Nephron (organoid): Measurements from ENCODE around the gene PTPRM.

Experiments used
- H3K27ac Mint-ChIP-seq, 3 experiments: 2 replicates each; pipeline ENCODE4 v1.8.0; 2020; ENCODE audit warnings: mixed read lengths in 3 of 3, mild to moderate bottlenecking in 2 of 3, moderate library complexity in 1 of 3
- H3K27me3 Mint-ChIP-seq: 2 replicates; pipeline ENCODE4 v1.8.0; 2021; ENCODE audit warnings: low read depth, mild to moderate bottlenecking, moderate library complexity, mixed read lengths
- H3K36me3 Mint-ChIP-seq: 2 replicates; pipeline ENCODE4 v1.8.0; 2020; ENCODE audit warnings: low read depth, mixed read lengths
- H3K4me1 Mint-ChIP-seq: 2 replicates; pipeline ENCODE4 v1.8.0; 2020; ENCODE audit warnings: mixed read lengths
- H3K4me3 Mint-ChIP-seq, 3 experiments: 2 replicates each; pipeline ENCODE4 v1.8.0; 2020; ENCODE audit warnings: mild to moderate bottlenecking in 3 of 3, mixed read lengths in 3 of 3, moderate library complexity in 2 of 3
- H3K9me3 Mint-ChIP-seq: 2 replicates; pipeline ENCODE4 v1.8.0; 2020; ENCODE audit warnings: mixed read lengths
- CTCF ChIP-seq, 3 experiments: fragments of 200-600 bp; sonication (generic); IDR thresholded peaks; one replicate each; pipeline ENCODE4 v1.5.0; 2021; ENCODE audit warnings: antibody characterized with exemption in 3 of 3; ENCODE audit not compliant: unreplicated experiment in 3 of 3

The PTPRM gene

DNA sequence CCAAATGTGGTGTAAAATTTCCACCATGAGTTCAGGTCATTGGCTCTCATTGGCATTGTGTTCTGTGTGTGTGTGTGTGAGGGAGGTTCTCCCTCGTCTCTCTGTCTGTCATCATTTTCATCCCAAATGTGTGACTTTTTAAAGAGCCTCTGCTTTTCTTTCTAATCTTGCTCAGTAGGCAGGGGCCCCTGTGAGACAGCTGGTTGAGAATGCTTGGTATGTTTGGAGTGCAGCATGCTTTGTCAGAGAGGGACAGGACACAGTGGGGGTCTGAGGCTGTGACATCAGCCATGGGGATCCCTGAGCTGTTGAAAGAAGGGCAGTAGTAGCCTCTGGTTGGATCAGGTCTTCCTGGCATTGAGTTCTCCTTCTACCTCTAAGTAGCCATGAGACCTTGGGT lies 10.6 kb downstream of the PTPRM start:
- peaks cover 19% of the 10 kb centered on the region for H3K4me1 Mint-ChIP-seq
- H3K9me3 Mint-ChIP-seq: no peaks in the 10 kb centered on the region
- no peak overlapping the region for H3K4me3 Mint-ChIP-seq
- no peak for TF ChIP-seq CTCF (IDR thresholded peaks at IDR 0.05; ENCODE audit: unreplicated experiment in 3 of 3)
- peaks cover 10% of the 10 kb centered on the region for H3K27me3 Mint-ChIP-seq
- H3K27ac Mint-ChIP-seq: peak overlapping the region in 1 of 3 experiments; percentile 22
- no peaks in the 10 kb centered on the region for H3K36me3 Mint-ChIP-seq

- H3K27ac Mint-ChIP-seq: no peak overlapping the region
- peaks cover 29% of the 10 kb centered on the region for H3K4me1 Mint-ChIP-seq
- H3K27me3 Mint-ChIP-seq: peaks cover 10% of the 10 kb centered on the region
- H3K9me3 Mint-ChIP-seq: no peaks in the 10 kb centered on the region
- no peak for TF ChIP-seq CTCF (IDR thresholded peaks at IDR 0.05; ENCODE audit: unreplicated experiment in 3 of 3)
- no peak overlapping the region for H3K4me3 Mint-ChIP-seq
- no peaks in the 10 kb centered on the region for H3K36me3 Mint-ChIP-seq
These were observed 12.2 kb downstream of the PTPRM start for GRCh38 chr18:7579176-7579917.

DNA sequence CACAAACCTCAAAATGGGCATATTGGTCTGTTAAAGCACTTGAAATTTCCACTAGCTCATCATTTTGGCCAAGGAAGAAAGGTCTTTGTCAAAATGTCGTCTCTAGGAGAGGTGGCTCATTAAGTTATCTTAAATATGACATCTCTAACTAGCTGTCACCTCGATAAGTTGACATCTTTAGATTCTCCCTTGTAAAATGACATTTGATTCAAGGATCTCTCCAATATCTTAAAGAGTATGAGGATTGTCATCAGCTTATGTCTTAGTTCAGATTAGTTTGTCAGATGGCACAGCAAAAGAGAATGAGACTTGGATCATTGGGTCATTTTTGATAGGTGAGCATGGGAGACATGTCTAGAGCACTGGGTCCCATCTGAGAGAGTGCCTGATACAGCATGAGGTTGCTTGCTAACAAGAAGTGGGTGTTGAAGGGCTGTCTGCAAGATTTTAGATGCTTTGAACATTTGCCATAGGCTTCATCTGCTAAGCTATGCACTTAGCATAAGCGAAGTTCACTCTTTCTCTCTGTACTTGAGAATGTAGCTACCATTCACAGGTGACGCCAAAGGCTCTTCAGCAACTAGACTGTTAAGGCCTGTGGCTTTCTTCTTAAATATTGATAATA lies 12.9 kb downstream of the PTPRM start:
- Mint-ChIP-seq H3K36me3 (no peaks in the 10 kb centered on the region), H3K27ac (no peak overlapping the region)

DNA sequence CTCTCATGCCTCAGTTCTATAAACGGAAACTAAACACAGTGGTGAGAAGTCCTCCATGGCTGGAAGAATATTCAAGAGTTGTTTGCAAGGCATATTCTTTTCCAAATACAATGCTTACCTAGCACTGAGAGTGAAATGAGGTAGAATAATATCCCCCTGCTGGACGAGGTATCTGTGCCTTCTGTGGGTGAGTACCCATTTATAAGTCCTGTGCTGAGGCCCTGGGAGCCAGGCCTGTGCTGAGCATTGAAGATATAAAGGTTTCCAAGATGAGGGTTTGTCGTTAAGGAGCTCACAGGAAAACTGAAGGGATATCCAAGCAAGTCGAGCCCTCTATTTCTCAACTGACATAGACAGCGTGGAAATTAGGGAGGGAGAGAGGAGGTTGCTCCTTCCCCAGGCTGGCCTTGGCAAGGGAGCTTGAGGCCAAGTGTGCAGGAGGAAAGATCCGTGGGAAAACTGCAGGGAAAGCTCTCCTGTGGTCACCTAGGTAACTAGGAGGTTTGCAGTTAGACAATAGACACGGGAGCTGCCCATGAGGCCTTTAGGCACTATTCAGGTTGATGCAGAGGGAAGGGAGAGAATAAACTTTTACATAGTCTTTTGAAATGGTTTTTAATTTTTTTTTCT lies 17.6 kb downstream of the PTPRM start:
- TF ChIP-seq CTCF (IDR thresholded peaks at IDR 0.05; ENCODE audit: unreplicated experiment in 3 of 3): no peak
- Mint-ChIP-seq H3K27me3 (no peaks in the 10 kb centered on the region), H3K9me3 (no peaks in the 10 kb centered on the region), H3K4me1 (peaks cover 23% of the 10 kb centered on the region), H3K27ac (peak overlapping the region in 2 of 3 experiments; percentile 3 to 17), H3K4me3 (no peak overlapping the region), H3K36me3 (no peaks in the 10 kb centered on the region)

More for the DNA sequence above, 12.9 kb downstream of the PTPRM start:
- H3K4me1 Mint-ChIP-seq: peaks cover 35% of the 10 kb centered on the region
- no peak overlapping the region for H3K4me3 Mint-ChIP-seq
- peaks cover 9% of the 10 kb centered on the region for H3K27me3 Mint-ChIP-seq
- no peaks in the 10 kb centered on the region for H3K9me3 Mint-ChIP-seq
- no peak for TF ChIP-seq CTCF (IDR thresholded peaks at IDR 0.05; ENCODE audit: unreplicated experiment in 3 of 3)

GRCh38 chr18:7585276-7585670 lies 18.2 kb downstream of the PTPRM start:
- no peak for TF ChIP-seq CTCF (IDR thresholded peaks at IDR 0.05; ENCODE audit: unreplicated experiment in 3 of 3)
- Mint-ChIP-seq H3K27me3 (no peaks in the 10 kb centered on the region), H3K4me3 (no peak overlapping the region), H3K27ac (peak overlapping the region in 2 of 3 experiments; percentile 3 to 17), H3K36me3 (no peaks in the 10 kb centered on the region), H3K4me1 (peaks cover 23% of the 10 kb centered on the region), H3K9me3 (no peaks in the 10 kb centered on the region)
